GM21423 (cell line): ENCODE measurements around the gene INAVA.
"Not testable (repeated sequence)": the region's sequence is repeated elsewhere in the genome, so short reads cannot be mapped to it uniquely, and the experiment has no call there.

Experiments used
- ATAC-seq: cut with Tn5 transposase; IDR thresholded peaks from one replicate; pipeline ENCODE4 v1.9.1; 2021; ENCODE audit warnings: mild to moderate bottlenecking, moderate library complexity; ENCODE audit not compliant: unreplicated experiment

INAVA gene

GRCh38 chr1:200896531-200897196, 2.0 kb downstream of the INAVA start:
- no peak for ATAC-seq

- no peak for ATAC-seq
These were observed 2.6 kb downstream of the INAVA start for GRCh38 chr1:200897259-200897658.

GRCh38 chr1:200899015-200899386, 4.3 kb downstream of the INAVA start:
- no peak for ATAC-seq

- ATAC-seq: no peak
These were observed 4.8 kb downstream of the INAVA start for GRCh38 chr1:200899451-200899915.

GRCh38 chr1:200899954-200900867, 5.5 kb downstream of the INAVA start:
- ATAC-seq: no peak

- ATAC-seq: no peak
These were observed 6.2 kb downstream of the INAVA start for GRCh38 chr1:200900877-200901276.

- no peak for ATAC-seq
These were observed 6.7 kb downstream of the INAVA start for GRCh38 chr1:200901350-200901749.

- no peak for ATAC-seq
These were observed 7.2 kb downstream of the INAVA start for GRCh38 chr1:200901796-200902444.

GRCh38 chr1:200903793-200904192, 9.1 kb downstream of the INAVA start:
- no peak for ATAC-seq

- ATAC-seq: no peak
These were observed 10.1 kb downstream of the INAVA start for GRCh38 chr1:200904772-200905171.

- ATAC-seq: peak; percentile 36
These were observed 10.8 kb downstream of the INAVA start for GRCh38 chr1:200905411-200906052.

- no peak for ATAC-seq
These were observed 11.8 kb downstream of the INAVA start for GRCh38 chr1:200906491-200906890.

- ATAC-seq: peak; percentile 50
These were observed 13.0 kb downstream of the INAVA start for GRCh38 chr1:200907611-200908097.

- no peak for ATAC-seq
These were observed 13.6 kb downstream of the INAVA start for GRCh38 chr1:200908191-200908868.

GRCh38 chr1:200909071-200909470, 14.4 kb downstream of the INAVA start:
- ATAC-seq: peak; percentile 30

- ATAC-seq: peak; percentile 48
These were observed 15.1 kb downstream of the INAVA start for GRCh38 chr1:200909757-200910239.

GRCh38 chr1:200911361-200911760, 16.7 kb downstream of the INAVA start:
- no peak for ATAC-seq

GRCh38 chr1:200911936-200912335, 17.2 kb downstream of the INAVA start:
- ATAC-seq: not testable (repeated sequence)

- no peak for ATAC-seq
These were observed 18.2 kb downstream of the INAVA start for GRCh38 chr1:200912737-200913407.

- ATAC-seq: no peak
These were observed 21.5 kb downstream of the INAVA start for GRCh38 chr1:200916152-200916551.
